GM18505 (cell line): Measurements from ENCODE around the gene ZFHX3.
"Not testable (repeated sequence)": the region's sequence is repeated elsewhere in the genome, so short reads cannot be mapped to it uniquely, and the experiment has no call there.

Experiments
- ATAC-seq: cut with Tn5 transposase; IDR thresholded peaks from one replicate; pipeline ENCODE4 v1.9.1; 2021; ENCODE audit not compliant: unreplicated experiment
- POLR2A ChIP-seq: IDR thresholded peaks from 4 replicates; pipeline ENCODE4 v1.6.1; 2011; ENCODE audit warnings: borderline replicate concordance; ENCODE audit not compliant: insufficient read depth, insufficient read length; ENCODE audit errors: extremely low read depth

ZFHX3 gene

GRCh38 chr16:73047536-73048291 is at the start of gene ZFHX3:
TSS of gene ZFHX3 (minus strand) at chr16:73048128. CDS start at chr16:72960145, 87,983 bp downstream.
- ATAC-seq, result peak; percentile 69

GRCh38 chr16:73096510-73096909 is 48.6 kb upstream of the ZFHX3 start:
- ATAC-seq, result no peak
- TF ChIP-seq POLR2A, result no peak

More at GRCh38 chr16:73047536-73048291, at the start of gene ZFHX3:
- peak; percentile 48 for TF ChIP-seq POLR2A

- no peak for TF ChIP-seq POLR2A
- ATAC-seq, result no peak
These were observed 48.0 kb upstream of the ZFHX3 start for GRCh38 chr16:73095885-73096421.

GRCh38 chr16:73095142-73095820 is 47.4 kb upstream of the ZFHX3 start:
- no peak for ATAC-seq
- no peak for TF ChIP-seq POLR2A

- no peak for TF ChIP-seq POLR2A
- no peak for ATAC-seq
These were observed 46.4 kb upstream of the ZFHX3 start for GRCh38 chr16:73094371-73094770.

GRCh38 chr16:73093146-73094144 is 45.5 kb upstream of the ZFHX3 start:
- ATAC-seq, result no peak

GRCh38 chr16:73092236-73092781 is 44.4 kb upstream of the ZFHX3 start:
- no peak for ATAC-seq
- TF ChIP-seq POLR2A, result no peak

More at GRCh38 chr16:73093146-73094144, 45.5 kb upstream of the ZFHX3 start:
- no peak for TF ChIP-seq POLR2A

- no peak for ATAC-seq
- no peak for TF ChIP-seq POLR2A
These were observed 43.2 kb upstream of the ZFHX3 start for GRCh38 chr16:73091174-73091573.

- no peak for ATAC-seq
- TF ChIP-seq POLR2A, result no peak
These were observed 41.5 kb upstream of the ZFHX3 start for GRCh38 chr16:73089420-73089819.

- no peak for TF ChIP-seq POLR2A
- ATAC-seq, result no peak
These were observed 38.2 kb upstream of the ZFHX3 start for GRCh38 chr16:73086108-73086507.

GRCh38 chr16:73083271-73083670 is 35.3 kb upstream of the ZFHX3 start:
- no peak for TF ChIP-seq POLR2A
- ATAC-seq, result no peak

- not testable (repeated sequence) for ATAC-seq
These were observed 34.7 kb upstream of the ZFHX3 start for GRCh38 chr16:73082634-73083051.
